T-helper 1 cell (primary cell): Measurements from ENCODE around the gene PRDM16.

ENCODE experiments used
- DNase-seq, 5 donors: peaks; one replicate each; pipeline ENCODE4 v3.0.0-alpha.2; 2012 to 2020

PRDM16 gene

GRCh38 chr1:3055051-3055450 is 14.0 kb upstream of the PRDM16 start:
- DNase-seq, result no peak

- no peak for DNase-seq
Measured at GRCh38 chr1:3056641-3057040, 12.4 kb upstream of the PRDM16 start.

- DNase-seq, result no peak
Measured at GRCh38 chr1:3058263-3059030, 10.6 kb upstream of the PRDM16 start.

- no peak for DNase-seq
Measured at GRCh38 chr1:3060127-3060526, 8.9 kb upstream of the PRDM16 start.

GRCh38 chr1:3060601-3061551 is 8.1 kb upstream of the PRDM16 start:
- no peak for DNase-seq

GRCh38 chr1:3061566-3061965 is 7.4 kb upstream of the PRDM16 start:
- DNase-seq, result no peak

- no peak for DNase-seq
Measured at GRCh38 chr1:3061981-3062615, 6.9 kb upstream of the PRDM16 start.

- no peak for DNase-seq
Measured at GRCh38 chr1:3062616-3063378, 6.2 kb upstream of the PRDM16 start.

GRCh38 chr1:3063379-3064295 is 5.4 kb upstream of the PRDM16 start:
- no peak for DNase-seq

GRCh38 chr1:3064296-3064850 is 4.6 kb upstream of the PRDM16 start:
- no peak for DNase-seq

GRCh38 chr1:3064901-3065300 is 4.1 kb upstream of the PRDM16 start:
- no peak for DNase-seq

GRCh38 chr1:3065396-3065795 is 3.6 kb upstream of the PRDM16 start:
- peak in 1 of 5 donors; percentile 6 for DNase-seq

GRCh38 chr1:3065797-3066196 is 3.2 kb upstream of the PRDM16 start:
- DNase-seq, result no peak

- peak in 1 of 5 donors; percentile 11 for DNase-seq
Measured at GRCh38 chr1:3066250-3066711, 2.7 kb upstream of the PRDM16 start.

- DNase-seq, result no peak
Measured at GRCh38 chr1:3066826-3067225, 2.2 kb upstream of the PRDM16 start.

GRCh38 chr1:3067301-3067670 is 1.7 kb upstream of the PRDM16 start:
- no peak for DNase-seq

- DNase-seq, result no peak
Measured at GRCh38 chr1:3067671-3068563, 1.1 kb upstream of the PRDM16 start.

GRCh38 chr1:3069491-3070308 is 697 bp downstream of the PRDM16 start:
- DNase-seq, result peak in 1 of 5 donors; percentile 6

GRCh38 chr1:3070309-3070643 is 1.3 kb downstream of the PRDM16 start:
- no peak for DNase-seq
